Epithelial cell of esophagus (primary cell): ENCODE results near the gene EPHB1.

Experiments
- DNase-seq: peaks from one replicate; pipeline ENCODE4 v3.0.0; 2010; ENCODE audit warnings: low read depth
- H3K4me3 ChIP-seq: 2 replicates; pipeline ENCODE4 v1.5.1; 2011; ENCODE audit warnings: mild to moderate bottlenecking, low read length, control low read depth
- CTCF ChIP-seq: IDR thresholded peaks from 2 replicates; pipeline ENCODE4 v1.5.1; 2011; ENCODE audit warnings: low read depth, mild to moderate bottlenecking, low read length, control low read depth, inconsistent platforms; ENCODE audit not compliant: insufficient read depth; ENCODE audit errors: missing control alignments

EPHB1 gene

GRCh38 chr3:134923286-134923685 is 128.2 kb downstream of the EPHB1 start:
- no peak for DNase-seq
- TF ChIP-seq CTCF = no peak
- no peak overlapping the region for H3K4me3 ChIP-seq

DNA sequence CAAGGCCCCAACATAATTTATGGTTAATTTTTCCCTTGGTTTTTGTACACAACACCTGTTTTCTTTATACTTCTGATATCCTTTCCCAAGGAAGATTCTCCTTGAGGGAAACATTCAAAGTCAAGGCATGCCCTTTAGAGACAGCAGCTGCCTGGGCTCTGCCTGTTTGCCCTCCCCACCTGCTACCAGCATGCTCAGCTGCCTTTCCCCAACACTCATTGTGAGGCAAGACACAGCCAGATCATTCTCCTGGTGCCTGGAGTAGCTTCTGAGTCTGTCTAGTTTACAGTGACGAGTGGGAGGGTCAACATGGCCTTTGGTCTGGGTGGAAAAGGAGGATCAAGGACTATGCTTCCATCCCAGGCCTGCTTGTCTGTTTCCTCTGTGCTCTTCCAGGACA is 132.5 kb downstream of the EPHB1 start:
- TF ChIP-seq CTCF = no peak
- no peak for DNase-seq
- H3K4me3 ChIP-seq = no peak overlapping the region

- H3K4me3 ChIP-seq = no peak overlapping the region
- no peak for DNase-seq
- TF ChIP-seq CTCF = no peak
Measured at GRCh38 chr3:134928392-134928791, 133.3 kb downstream of the EPHB1 start.

GRCh38 chr3:134928819-134929218 is 133.8 kb downstream of the EPHB1 start:
- no peak overlapping the region for H3K4me3 ChIP-seq
- DNase-seq = no peak
- no peak for TF ChIP-seq CTCF

DNA sequence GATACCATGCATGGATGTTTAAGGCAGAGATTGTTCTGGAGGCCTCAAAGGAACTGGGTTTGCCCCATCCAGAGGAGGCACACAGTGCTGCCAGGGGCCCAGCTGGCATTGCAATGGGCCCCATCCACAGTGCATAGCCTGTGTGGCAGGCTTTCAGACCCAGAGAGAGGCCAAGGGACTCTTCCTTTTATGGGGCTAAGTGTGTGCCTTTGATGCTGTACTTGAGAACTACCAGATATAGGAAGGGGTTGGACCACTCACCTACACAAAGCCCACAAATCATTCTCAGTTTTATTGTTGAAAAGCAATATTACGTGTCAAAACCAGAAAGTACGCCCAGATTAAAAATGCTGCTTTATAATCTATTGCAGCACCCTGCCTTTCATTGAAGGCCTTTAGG is 134.9 kb downstream of the EPHB1 start:
- TF ChIP-seq CTCF = no peak
- no peak for DNase-seq

GRCh38 chr3:134931045-134931785 is 136.2 kb downstream of the EPHB1 start:
- TF ChIP-seq CTCF = no peak
- no peak overlapping the region for H3K4me3 ChIP-seq
- no peak for DNase-seq

More for the DNA sequence above, 134.9 kb downstream of the EPHB1 start:
- H3K4me3 ChIP-seq = no peak overlapping the region

DNA sequence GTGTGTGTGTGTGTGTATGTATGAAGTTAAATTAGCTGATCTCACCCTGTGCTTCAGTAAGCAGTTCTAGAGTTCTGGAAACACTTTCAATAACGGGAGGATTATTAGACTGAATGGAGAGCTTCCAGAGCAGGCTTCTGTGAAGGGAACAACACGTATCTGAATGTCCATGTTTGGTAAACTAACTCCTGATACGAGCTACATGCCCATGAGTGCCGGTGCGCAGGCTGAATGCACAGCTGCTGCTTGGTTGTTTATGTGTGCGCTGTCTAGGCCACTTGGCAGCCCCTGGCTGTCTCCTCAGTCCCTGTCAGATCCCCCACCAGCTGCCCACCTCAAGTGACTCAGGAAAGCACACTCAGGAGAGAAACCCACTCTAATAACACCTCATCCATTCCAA is 137.0 kb downstream of the EPHB1 start:
- no peak overlapping the region for H3K4me3 ChIP-seq
- DNase-seq = no peak
- TF ChIP-seq CTCF = no peak
